PC-3 (cell line): ENCODE measurements around the gene SUGCT. TPM values are rescaled to one million over a fixed set of nuclear protein-coding genes. Genes with fewer than 3 reads are reported as not detected.
A peak's percentile ranks its signal among the peaks of the same experiment; 100 is the strongest.

Experiments
- ATAC-seq: fragments of 200-7000 bp; cut with Tn5 transposase; 2 replicates; pipeline ENCODE4 v1.9.1; 2020; ENCODE audit warnings: mild to moderate bottlenecking, moderate library complexity
- Bru-seq: library from RNA; stranded (reverse); fragments of 400-500 nt; gene quantifications from one replicate; lab custom pipeline; 2021; lab: Mats Ljungman, UMichigan
- BruChase-seq, 2 experiments: library from RNA; stranded (reverse); fragments of 400-500 nt; gene quantifications; one replicate each; lab custom pipeline; 2021; lab: Mats Ljungman, UMichigan
- BruUV-seq: library from RNA; stranded (reverse); fragments of 400-500 nt; replicated peaks from 2 replicates; lab custom pipeline; 2021; lab: Mats Ljungman, UMichigan
- CTCF ChIA-PET: fragments of 300-600 bp; sonication (Branson Sonifier 250); formaldehyde crosslinking; loops from one replicate; lab custom pipeline; 2022; ENCODE audit warnings: antibody characterized with exemption; lab: Charles Lee
- POLR2A ChIA-PET: fragments of 300-600 bp; sonication (Branson Sonifier 250); formaldehyde crosslinking; loops from one replicate; lab custom pipeline; 2022; ENCODE audit warnings: antibody characterized with exemption; ENCODE audit not compliant: unreplicated experiment; lab: Charles Lee
- DNase-seq: peaks from one replicate; pipeline ENCODE4 v3.0.0-alpha.2; 2015
- H2AFZ ChIP-seq: fragments of 300-600 bp; sonication (generic); 2 replicates; pipeline ENCODE4 v1.6.0; 2016; ENCODE audit warnings: antibody characterized with exemption, low read length
- H3F3A ChIP-seq: fragments of 300-600 bp; sonication (generic); one replicate; pipeline ENCODE4 v1.6.0; 2017; ENCODE audit warnings: antibody characterized with exemption, low read length, control low read depth, mild to moderate bottlenecking; ENCODE audit not compliant: unreplicated experiment
- H3K27ac ChIP-seq: fragments of 300-600 bp; sonication (generic); 2 replicates; pipeline ENCODE4 v1.5.1; 2016; ENCODE audit warnings: mild to moderate bottlenecking, low read length
- H3K27me3 ChIP-seq: fragments of 300-600 bp; sonication (generic); 2 replicates; pipeline ENCODE4 v1.6.1; 2016; ENCODE audit warnings: low read length, mixed read lengths
- H3K36me3 ChIP-seq: fragments of 300-600 bp; sonication (generic); 2 replicates; pipeline ENCODE4 v1.6.1; 2016; ENCODE audit warnings: low read depth, mixed run types, low read length, mixed read lengths
- H3K4me1 ChIP-seq: fragments of 300-600 bp; sonication (generic); 2 replicates; pipeline ENCODE4 v1.5.1; 2016; ENCODE audit warnings: low read length; ENCODE audit not compliant: insufficient read depth
- H3K4me2 ChIP-seq: fragments of 300-600 bp; sonication (generic); 2 replicates; pipeline ENCODE4 v1.6.0; 2016; ENCODE audit warnings: low read length
- H3K4me3 ChIP-seq: fragments of 300-600 bp; sonication (generic); 2 replicates; pipeline ENCODE4 v1.5.1; 2016; ENCODE audit warnings: mild to moderate bottlenecking, low read length, mixed read lengths
- H3K79me2 ChIP-seq: fragments of 300-600 bp; sonication (generic); 2 replicates; pipeline ENCODE4 v1.6.1; 2017; ENCODE audit warnings: low read length, mixed read lengths
- H3K9ac ChIP-seq: fragments of 300-600 bp; sonication (generic); 2 replicates; pipeline ENCODE4 v1.6.0; 2016; ENCODE audit warnings: mild to moderate bottlenecking, low read length
- H3K9me2 ChIP-seq: fragments of 300-600 bp; sonication (generic); replicated peaks from 2 replicates; pipeline ENCODE4 v1.6.1; 2016; ENCODE audit warnings: mixed run types, low read length, mixed read lengths
- H3K9me3 ChIP-seq: fragments of 300-600 bp; sonication (generic); 2 replicates; pipeline ENCODE4 v1.6.1; 2016; ENCODE audit warnings: low read length, mixed read lengths
- H4K20me1 ChIP-seq: fragments of 300-600 bp; sonication (generic); 2 replicates; pipeline ENCODE4 v1.6.1; 2016; ENCODE audit warnings: low read length, mixed read lengths
- CTCF ChIP-seq: fragments of 300-600 bp; sonication (generic); conservative IDR thresholded peaks from 2 replicates; pipeline ENCODE4 v1.5.1; 2017; ENCODE audit warnings: antibody characterized with exemption, low read depth, mild to moderate bottlenecking, low read length
- EZH2 ChIP-seq: fragments of 300-600 bp; sonication (generic); IDR thresholded peaks from one replicate; pipeline ENCODE4 v1.6.1; 2017; ENCODE audit warnings: antibody characterized with exemption, mild to moderate bottlenecking, low read length; ENCODE audit not compliant: unreplicated experiment
- intact Hi-C: fragments of 100-400 bp; cut with micrococcal nuclease; formaldehyde crosslinking; loops from 2 replicates; pipeline ENCODE4 v1.9.0; 2023
- long read RNA-seq: library from polyadenylated mRNA; unstranded; transcript quantifications from one replicate; pipeline ENCODE4 v2.0.0, GENCODE V29; 2021; ENCODE audit not compliant: unreplicated experiment
- total RNA-seq: library from RNA; depleted of rRNA; stranded (reverse); fragments of >200 nt; gene quantifications from 2 replicates; pipeline ENCODE4 v1.2.3, GENCODE V29; 2014; rRNA removed

SUGCT gene
- total RNA-seq: 1.7 and 2.9 TPM in 2 replicates
- percentile 47 among the genes with signal in this experiment for Bru-seq, nascent RNA
- BruChase-seq, experiment 1, labeled RNA remaining after a 6-hour chase: percentile 38 among the genes with signal in this experiment
- BruChase-seq, experiment 2, labeled RNA remaining after a 2-hour chase: percentile 52 among the genes with signal in this experiment
- long read RNA-seq, partial matches to known transcripts: 0 of 5 reads
- long read RNA-seq, other reads (novel, unspliced or antisense): 3 of 5 reads

GRCh38 chr7:40134428-40135316 lies at the start of gene SUGCT, which contains the start of gene MPLKIP:
Gene SUGCT, plus strand, starts transcription at chr7:40135005.
Gene MPLKIP, minus strand, starts transcription at chr7:40134622. Its CDS starts 55 bp downstream, at chr7:40134567.
- Histone ChIP-seq H3K36me3 (peaks cover 5% of the 10 kb centered on the region; the same call in 1 of the 2 replicates), H3K27ac (peak within 1 kb of the TSS; percentile 68), H3K9me2 (no peaks in the 10 kb centered on the region), H3K9ac (peak within 1 kb of the TSS; percentile 95), H3K9me3 (no peaks in the 10 kb centered on the region), H2AFZ (peak within 1 kb of the TSS; percentile 94), H3K4me2 (peak within 1 kb of the TSS; percentile 95), H3F3A (no peaks in the 10 kb centered on the region), H3K79me2 (peaks cover 47% of the 10 kb centered on the region), H3K27me3 (no peaks in the 10 kb centered on the region), H3K4me3 (peak within 1 kb of the TSS; percentile 96), H4K20me1 (peaks cover 16% of the 10 kb centered on the region), H3K4me1 (peaks cover 12% of the 10 kb centered on the region)
- BruUV-seq: no TSS peak
- intact Hi-C loops: loop anchor here (2.0 kb wide), 1 partner anchor 186 kb away; no protein-coding TSS in a partner anchor
- ChIA-PET POLR2A (interaction anchor here (0.6 to 0.7 kb wide), 2 partner anchors 13 to 46 kb away, joined by 3 to 5 read pairs; no protein-coding TSS in a partner anchor), CTCF (no interaction called here)
- TF ChIP-seq EZH2 (no peak), CTCF (peak; percentile 85)
- ATAC-seq (peak; percentile 85), DNase-seq (peak; percentile 90)

- no peak overlapping the region for H3K4me2 ChIP-seq
- no peaks in the 10 kb centered on the region for H3K9me2 ChIP-seq
- no TSS peak for BruUV-seq
- no peaks in the 10 kb centered on the region for H4K20me1 ChIP-seq
- no peaks in the 10 kb centered on the region for H3F3A ChIP-seq
- no peak overlapping the region for H3K9ac ChIP-seq
- H3K36me3 ChIP-seq: peaks cover 25% of the 10 kb centered on the region; the same call in 1 of the 2 replicates
- H3K4me3 ChIP-seq: no peak overlapping the region
- no peaks in the 10 kb centered on the region for H3K79me2 ChIP-seq
- intact Hi-C loops: no loop called here
- ChIA-PET CTCF (no interaction called here), POLR2A (no interaction called here)
- no peaks in the 10 kb centered on the region for H3K4me1 ChIP-seq
- no peak overlapping the region for H2AFZ ChIP-seq
- no peak overlapping the region for H3K27ac ChIP-seq
- TF ChIP-seq EZH2: no peak
- TF ChIP-seq CTCF: no peak
- H3K27me3 ChIP-seq: no peaks in the 10 kb centered on the region
- DNase-seq (no peak), ATAC-seq (no peak)
- no peaks in the 10 kb centered on the region for H3K9me3 ChIP-seq
These were observed 42.6 kb upstream of the SUGCT start for GRCh38 chr7:40092182-40092581.
